ENCODE results near the gene RAB11FIP5.
A peak's percentile ranks its signal among the peaks of the same experiment; 100 is the strongest.
"Not testable (repeated sequence)": the region's sequence is repeated elsewhere in the genome, so short reads cannot be mapped to it uniquely, and the experiment has no call there.

The RAB11FIP5 gene

DNA sequence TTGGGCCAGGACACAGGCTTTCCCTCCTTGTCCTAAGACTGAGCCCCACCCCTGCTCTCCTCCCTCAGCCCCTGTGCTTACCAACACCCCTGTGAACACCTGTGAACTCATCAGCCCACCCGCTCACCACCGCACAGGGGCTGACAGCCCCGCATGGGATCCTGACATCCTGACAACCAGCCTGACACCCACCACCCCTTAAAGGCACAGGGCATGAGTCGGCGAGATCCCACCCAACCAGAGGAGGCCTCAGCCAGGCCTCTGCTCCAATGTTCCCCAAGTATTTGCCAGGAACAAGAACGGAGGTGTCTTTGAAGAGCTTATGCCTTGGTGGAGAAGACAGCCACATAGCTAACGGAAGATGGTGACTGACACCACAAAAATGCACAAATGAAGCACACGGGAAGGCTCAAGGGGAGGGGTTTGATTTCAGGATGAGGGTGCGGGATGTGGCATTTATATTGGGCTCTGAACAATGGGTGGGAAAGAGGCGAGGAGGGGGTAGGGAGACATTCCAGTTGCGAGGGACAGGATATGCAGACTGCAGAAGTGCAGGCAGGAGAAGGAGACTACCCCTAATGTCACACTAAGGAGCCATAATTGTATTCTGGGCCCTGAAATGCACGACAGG, 11.0 kb downstream of the RAB11FIP5 start:
- TF ChIP-seq, protein P1, sequence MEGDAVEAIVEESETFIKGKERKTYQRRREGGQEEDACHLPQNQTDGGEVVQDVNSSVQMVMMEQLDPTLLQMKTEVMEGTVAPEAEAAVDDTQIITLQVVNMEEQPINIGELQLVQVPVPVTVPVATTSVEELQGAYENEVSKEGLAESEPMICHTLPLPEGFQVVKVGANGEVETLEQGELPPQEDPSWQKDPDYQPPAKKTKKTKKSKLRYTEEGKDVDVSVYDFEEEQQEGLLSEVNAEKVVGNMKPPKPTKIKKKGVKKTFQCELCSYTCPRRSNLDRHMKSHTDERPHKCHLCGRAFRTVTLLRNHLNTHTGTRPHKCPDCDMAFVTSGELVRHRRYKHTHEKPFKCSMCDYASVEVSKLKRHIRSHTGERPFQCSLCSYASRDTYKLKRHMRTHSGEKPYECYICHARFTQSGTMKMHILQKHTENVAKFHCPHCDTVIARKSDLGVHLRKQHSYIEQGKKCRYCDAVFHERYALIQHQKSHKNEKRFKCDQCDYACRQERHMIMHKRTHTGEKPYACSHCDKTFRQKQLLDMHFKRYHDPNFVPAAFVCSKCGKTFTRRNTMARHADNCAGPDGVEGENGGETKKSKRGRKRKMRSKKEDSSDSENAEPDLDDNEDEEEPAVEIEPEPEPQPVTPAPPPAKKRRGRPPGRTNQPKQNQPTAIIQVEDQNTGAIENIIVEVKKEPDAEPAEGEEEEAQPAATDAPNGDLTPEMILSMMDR (conservative IDR thresholded peaks at IDR 0.05; ENCODE audit: low read length), result no peak
- DNase-seq (ENCODE audit: low read depth), result peak; percentile 45
- H3K4me3 ChIP-seq (ENCODE audit: low read length), result no peak overlapping the region

DNA sequence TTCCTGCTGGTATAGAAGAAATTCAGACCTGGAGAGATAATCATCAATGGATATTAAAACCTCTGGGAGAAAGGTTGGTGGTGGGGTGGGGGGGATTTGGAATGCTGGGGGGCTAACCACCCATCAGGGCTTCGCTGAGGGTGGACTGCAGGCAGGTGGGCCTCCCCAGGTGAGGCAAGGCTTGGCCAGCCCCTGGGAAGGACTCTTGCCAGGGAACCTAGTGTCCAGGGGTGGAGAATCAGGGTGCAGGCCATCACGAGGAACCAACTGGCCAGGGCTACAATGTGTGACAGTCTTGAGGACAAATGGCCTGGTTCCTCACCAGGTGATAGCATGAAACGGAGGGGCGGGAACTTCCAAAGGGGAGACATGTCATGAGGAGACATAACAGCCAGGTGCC, 11.8 kb downstream of the RAB11FIP5 start:
- no peak for DNase-seq (ENCODE audit: low read depth)
- no peak overlapping the region for H3K4me3 ChIP-seq (ENCODE audit: low read length)
- TF ChIP-seq, protein P1 (conservative IDR thresholded peaks at IDR 0.05; ENCODE audit: low read length), result no peak

DNA sequence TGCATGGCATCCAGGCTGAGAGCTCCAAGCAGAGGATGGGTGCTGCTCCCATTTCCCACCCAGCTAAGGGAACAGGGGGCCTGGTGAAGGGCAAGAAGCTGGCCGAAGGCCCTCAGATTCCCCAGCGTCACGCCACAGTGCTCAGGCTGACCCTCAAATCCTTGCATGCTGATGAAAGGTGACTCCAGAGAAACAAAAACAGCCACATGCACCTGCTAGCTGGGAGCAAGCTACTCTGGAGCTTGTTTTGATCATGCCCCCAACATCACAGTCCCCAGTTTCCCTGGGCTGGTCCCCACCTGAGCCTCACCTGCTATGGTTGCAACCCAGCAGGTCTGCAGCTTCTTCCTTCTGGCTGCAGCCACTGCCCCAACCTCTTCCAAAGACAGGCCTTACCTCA, 13.3 kb downstream of the RAB11FIP5 start:
- no peak for DNase-seq (ENCODE audit: low read depth)
- TF ChIP-seq, protein P1 (conservative IDR thresholded peaks at IDR 0.05; ENCODE audit: low read length), result no peak

DNA sequence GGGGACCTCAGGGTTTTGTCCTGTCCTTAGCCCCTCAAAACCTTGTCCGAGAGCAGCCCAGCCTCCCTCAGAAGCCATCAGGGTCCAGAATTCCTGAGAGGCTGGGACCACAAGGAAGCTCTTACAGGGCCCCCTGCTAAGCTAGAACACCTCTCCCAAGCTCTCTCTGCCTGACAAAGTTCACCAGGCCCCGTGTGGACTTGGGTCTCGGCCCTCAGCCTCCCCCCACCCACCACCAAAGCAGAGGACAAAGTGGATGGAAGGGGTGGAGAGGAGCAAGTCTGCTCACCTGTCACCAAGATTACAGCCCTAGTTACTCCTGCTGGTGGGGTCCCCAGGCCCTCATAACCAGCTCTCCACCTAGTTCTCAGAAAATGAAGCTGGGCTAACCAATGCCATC, 16.8 kb downstream of the RAB11FIP5 start:
- no peak for DNase-seq (ENCODE audit: low read depth)
- TF ChIP-seq, protein P1 (conservative IDR thresholded peaks at IDR 0.05; ENCODE audit: low read length), result no peak
- H3K4me3 ChIP-seq (ENCODE audit: low read length), result no peak overlapping the region

More for the DNA sequence above, 13.3 kb downstream of the RAB11FIP5 start:
- no peak overlapping the region for H3K4me3 ChIP-seq (ENCODE audit: low read length)

DNA sequence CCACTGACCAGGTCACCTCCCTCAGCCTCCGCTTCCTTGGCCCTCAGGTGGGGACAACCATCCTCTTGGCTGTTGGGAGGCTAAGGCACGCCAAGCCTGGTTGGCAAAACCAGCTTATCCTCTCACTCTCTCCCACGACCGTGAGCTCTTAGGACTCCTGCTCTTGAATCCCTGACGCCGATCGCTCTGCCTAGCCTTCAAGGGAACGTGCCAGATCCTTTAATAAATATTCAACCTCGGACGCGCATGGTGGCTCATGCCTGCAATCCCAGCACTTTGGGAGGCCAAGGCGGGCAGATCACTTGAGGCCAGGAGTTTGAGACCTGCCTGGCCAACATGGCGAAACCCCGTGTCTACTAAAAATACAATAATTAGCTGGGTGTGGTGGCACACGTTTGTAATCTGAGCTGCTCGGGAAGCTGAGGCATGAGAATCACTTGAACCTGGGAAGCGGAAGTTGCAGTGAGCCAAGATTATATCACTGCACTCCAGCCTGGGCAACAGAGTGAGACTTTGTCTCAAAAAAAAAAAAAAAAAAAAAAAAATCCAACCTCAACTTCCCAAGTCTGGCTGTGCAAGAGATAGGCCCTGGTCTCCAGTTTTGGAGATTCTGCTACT, 19.0 kb downstream of the RAB11FIP5 start:
- DNase-seq (ENCODE audit: low read depth); H3K4me3 ChIP-seq (ENCODE audit: low read length): not testable (repeated sequence)

DNA sequence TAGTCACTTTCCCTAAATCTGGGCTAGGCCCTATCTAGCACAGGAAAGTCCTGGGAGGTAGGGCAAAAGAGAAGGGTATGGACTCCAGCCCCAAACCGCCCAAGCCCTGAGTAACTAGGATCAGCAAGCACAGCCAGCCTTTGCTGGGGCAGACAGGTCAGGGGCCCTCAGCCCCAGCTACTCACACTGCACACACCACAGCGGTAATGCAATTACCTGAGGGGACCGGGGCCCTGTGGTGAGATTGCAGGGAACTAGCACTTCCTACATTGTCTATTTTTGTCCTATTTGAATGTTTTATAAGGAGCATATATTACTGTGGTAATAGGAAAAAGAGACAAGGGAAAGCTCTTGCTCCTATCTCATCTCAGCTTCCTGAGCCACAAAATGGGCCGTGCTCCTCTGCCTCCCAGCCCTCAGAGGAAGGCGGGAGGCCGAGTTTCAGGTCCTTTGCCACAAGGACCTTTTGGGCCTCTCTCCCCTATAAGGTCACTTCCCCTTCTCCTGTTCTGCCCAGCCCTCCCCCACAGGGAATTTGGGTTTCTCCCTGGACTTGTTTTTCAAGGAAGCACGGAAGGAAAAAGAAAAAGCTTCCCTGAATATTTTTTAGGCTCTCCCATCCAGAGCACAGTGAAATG, 20.5 kb downstream of the RAB11FIP5 start:
- no peak overlapping the region for H3K4me3 ChIP-seq (ENCODE audit: low read length)
- TF ChIP-seq, protein P1 (conservative IDR thresholded peaks at IDR 0.05; ENCODE audit: low read length), result no peak
- no peak for DNase-seq (ENCODE audit: low read depth)

DNA sequence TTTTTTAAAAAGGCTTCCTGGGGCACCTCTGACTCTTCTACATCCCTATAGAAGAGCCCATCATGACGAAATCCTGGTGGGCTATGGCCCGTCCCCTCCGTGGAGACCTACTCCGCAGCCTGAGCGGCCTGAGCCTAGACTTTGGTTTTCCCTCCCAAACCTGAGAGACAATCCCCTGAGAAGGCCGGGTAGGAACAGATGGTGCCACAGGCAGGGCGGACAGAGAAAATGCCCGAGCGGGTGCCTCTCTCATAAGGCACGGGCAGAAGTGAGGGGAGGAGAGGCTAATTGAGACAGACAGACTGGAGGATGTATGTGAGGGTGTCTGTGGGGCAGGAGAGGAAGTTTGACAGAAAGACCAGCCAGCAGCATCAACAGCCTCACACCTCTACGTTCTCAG, 21.1 kb downstream of the RAB11FIP5 start:
- H3K4me3 ChIP-seq (ENCODE audit: low read length), result no peak overlapping the region
- DNase-seq (ENCODE audit: low read depth), result no peak
- TF ChIP-seq, protein P1 (conservative IDR thresholded peaks at IDR 0.05; ENCODE audit: low read length), result no peak

All from AG10803 (cell line).